Kidney (tissue), 14 donors: Measurements from ENCODE around the gene ROPN1. TPM values are rescaled to one million over a fixed set of nuclear protein-coding genes. Genes with fewer than 3 reads are reported as not detected.
A peak's percentile ranks its signal among the peaks of the same experiment; 100 is the strongest.

Experiments used
- DNase-seq, 5 donors: peaks; one replicate each; pipeline ENCODE4 v3.0.0-alpha.2; 2013 to 2020
- FAIRE-seq: peaks from 2 replicates; lab custom pipeline; 2012; peaks lifted over from hg19 to GRCh38; lab: Jason Lieb, UNC
- H3K27ac ChIP-seq, 2 donors: one replicate each; pipeline ENCODE4 v1.7.0; 2013; ENCODE audit warnings: low read depth in 2 of 2, low read length in 2 of 2, inconsistent platforms in 1 of 2
- H3K27me3 ChIP-seq: one replicate; pipeline ENCODE4 v1.7.1; 2013; ENCODE audit warnings: low read length, inconsistent platforms; ENCODE audit not compliant: control insufficient read depth, insufficient read depth
- H3K36me3 ChIP-seq, 3 donors: one replicate each; pipeline versions ENCODE4 v1.7.0 to v1.7.1; 2013; ENCODE audit warnings: low read length in 3 of 3, control low read depth in 1 of 3, inconsistent platforms in 1 of 3; ENCODE audit not compliant: insufficient read depth in 3 of 3, control insufficient read depth in 2 of 3
- H3K4me1 ChIP-seq, 3 donors: one replicate each; pipeline versions ENCODE4 v1.7.0 to v1.7.1; 2013; ENCODE audit warnings: low read length in 3 of 3, inconsistent platforms in 1 of 3, low read depth in 1 of 3; ENCODE audit not compliant: control insufficient read depth in 2 of 3, insufficient read depth in 2 of 3
- H3K4me3 ChIP-seq, 3 donors: one replicate each; pipeline versions ENCODE4 v1.7.0 to v1.8.1; 2013; ENCODE audit warnings: low read length in 3 of 3, control low read depth in 1 of 3, inconsistent platforms in 1 of 3
- H3K9ac ChIP-seq, 3 donors: one replicate each; pipeline versions ENCODE4 v1.7.0 to v1.7.1; 2013; ENCODE audit warnings: low read length in 3 of 3, control low read depth in 1 of 3, inconsistent platforms in 1 of 3
- H3K9me3 ChIP-seq, 3 donors: one replicate each; pipeline versions ENCODE4 v1.7.0 to v1.7.1; 2013; ENCODE audit warnings: low read length in 3 of 3, control low read depth in 1 of 3, inconsistent platforms in 1 of 3; ENCODE audit not compliant: control insufficient read depth in 2 of 3, insufficient read depth in 1 of 3
- intact Hi-C: fragments of 100-400 bp; cut with DNase I; formaldehyde crosslinking; loops from one replicate; pipeline ENCODE4 v1.11.1; 2022
- polyA plus RNA-seq: library from polyadenylated mRNA; stranded (reverse); fragments of 350-450 nt; fragmentation: Illumina TruSeq; extraction: RNeasy Lipid Tissue Mini Kit (QIAGEN cat#74804); gene quantifications from one replicate; pipeline ENCODE4 v1.2.3, GENCODE V29; 2014; ENCODE audit warnings: low read depth, low replicate concordance; ENCODE audit not compliant: insufficient read depth
- total RNA-seq: library from RNA; stranded (reverse); fragmentation: NEBNext Ultra II Directional; extraction: Animal tissue kit (Norgen Biotek cat#: 25700); gene quantifications from one replicate; pipeline ENCODE4 v1.2.1, GENCODE V29; 2021
- TF ChIP-seq, protein P1 (sequence below): IDR thresholded peaks from 3 replicates; pipeline ENCODE4 v1.5.1; 2012; ENCODE audit warnings: mild to moderate bottlenecking, moderate library complexity, borderline replicate concordance; ENCODE audit not compliant: insufficient read depth; ENCODE audit errors: extremely low read depth
- donor health status: control.
- donor health status: control.
- donor health status: control.
- donor health status: control.
- donor health status: control.
- donor health status: DM: yes; HTN: yes; CAD: no.
- donor health status: Normal renal cell carcinoma (clear cell type).

ROPN1 gene
- total and polyA plus RNA-seq, 2 donors from 2014 or later: 0.54 TPM; not detected in 1

- H3K27me3 ChIP-seq: no peaks in the 10 kb centered on the region
- H3K4me1 ChIP-seq: peaks cover 0 to 3% (median 0%) of the 10 kb centered on the region in 3 donors
- H3K27ac ChIP-seq: peak overlapping the region; percentile 54 to 80
- FAIRE-seq: no peak
- peak overlapping the region in 2 of 3 donors; percentile 48 to 85 for H3K9ac ChIP-seq
- intact Hi-C loops: no loop called here
- no peaks in the 10 kb centered on the region for H3K36me3 ChIP-seq
- TF ChIP-seq, protein P1, sequence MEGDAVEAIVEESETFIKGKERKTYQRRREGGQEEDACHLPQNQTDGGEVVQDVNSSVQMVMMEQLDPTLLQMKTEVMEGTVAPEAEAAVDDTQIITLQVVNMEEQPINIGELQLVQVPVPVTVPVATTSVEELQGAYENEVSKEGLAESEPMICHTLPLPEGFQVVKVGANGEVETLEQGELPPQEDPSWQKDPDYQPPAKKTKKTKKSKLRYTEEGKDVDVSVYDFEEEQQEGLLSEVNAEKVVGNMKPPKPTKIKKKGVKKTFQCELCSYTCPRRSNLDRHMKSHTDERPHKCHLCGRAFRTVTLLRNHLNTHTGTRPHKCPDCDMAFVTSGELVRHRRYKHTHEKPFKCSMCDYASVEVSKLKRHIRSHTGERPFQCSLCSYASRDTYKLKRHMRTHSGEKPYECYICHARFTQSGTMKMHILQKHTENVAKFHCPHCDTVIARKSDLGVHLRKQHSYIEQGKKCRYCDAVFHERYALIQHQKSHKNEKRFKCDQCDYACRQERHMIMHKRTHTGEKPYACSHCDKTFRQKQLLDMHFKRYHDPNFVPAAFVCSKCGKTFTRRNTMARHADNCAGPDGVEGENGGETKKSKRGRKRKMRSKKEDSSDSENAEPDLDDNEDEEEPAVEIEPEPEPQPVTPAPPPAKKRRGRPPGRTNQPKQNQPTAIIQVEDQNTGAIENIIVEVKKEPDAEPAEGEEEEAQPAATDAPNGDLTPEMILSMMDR: no peak
- DNase-seq: no peak
- no peaks in the 10 kb centered on the region for H3K9me3 ChIP-seq
- peak overlapping the region; percentile 67 to 98 (median 94) for H3K4me3 ChIP-seq
Observed at GRCh38 chr3:123961508-123961856, 30.4 kb downstream of the ROPN1 start.

- TF ChIP-seq, protein P1: peak; percentile 7
- Histone ChIP-seq H3K27ac (peak within 1 kb of the TSS; percentile 54 to 80), H3K9me3 (no peaks in the 10 kb centered on the region), H3K36me3 (peaks cover 0 to 4% (median 0%) of the 10 kb centered on the region in 3 donors), H3K9ac (peak within 1 kb of the TSS; percentile 85 to 98 (median 94)), H3K4me3 (peak within 1 kb of the TSS; percentile 94 to 98 (median 97)), H3K4me1 (peaks cover 0 to 3% (median 0%) of the 10 kb centered on the region in 3 donors), H3K27me3 (no peaks in the 10 kb centered on the region)
- no peak for FAIRE-seq
- intact Hi-C loops: no loop called here
- peak; percentile 98 to 99 (median 98) for DNase-seq
Observed at GRCh38 chr3:123960781-123961507, 31.0 kb downstream of the ROPN1 start, which contains the start of gene CCDC14. CCDC14 (minus strand) TSS chr3:123961229; CDS start chr3:123961173, 56 bp downstream.

DNA sequence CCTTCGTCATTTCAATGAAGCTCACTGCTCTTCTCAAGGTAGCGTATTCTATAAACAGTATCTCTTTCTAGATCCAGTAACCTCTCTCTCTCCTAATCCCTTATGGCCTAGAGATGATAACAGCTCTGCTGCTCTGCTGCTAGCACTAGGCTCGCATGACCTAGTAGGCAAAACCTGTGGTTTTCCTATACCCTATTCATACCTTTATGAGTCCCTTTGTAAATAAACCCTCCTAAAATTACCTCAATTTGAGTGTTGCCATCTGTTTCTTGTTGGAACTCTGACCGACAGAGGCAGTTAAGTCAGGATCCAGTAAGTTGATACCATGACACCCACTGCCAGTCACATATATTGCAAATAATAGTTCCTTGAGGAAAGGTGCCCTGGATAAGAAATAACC, 38.2 kb downstream of the ROPN1 start:
- TF ChIP-seq, protein P1: no peak
- intact Hi-C loops: no loop called here
- no peak for FAIRE-seq

More for the DNA sequence above, 38.2 kb downstream of the ROPN1 start:
- H3K4me1 ChIP-seq: no peaks in the 10 kb centered on the region
- no peak overlapping the region for H3K4me3 ChIP-seq
- H3K27me3 ChIP-seq: no peaks in the 10 kb centered on the region
- H3K9ac ChIP-seq: no peak overlapping the region
- peak in 1 of 5 donors; percentile 19 for DNase-seq
- no peak overlapping the region for H3K27ac ChIP-seq
- H3K36me3 ChIP-seq: peaks cover 0 to 6% (median 5%) of the 10 kb centered on the region in 3 donors
- no peaks in the 10 kb centered on the region for H3K9me3 ChIP-seq
